ENCODE results near the gene PEAK1.

PEAK1 gene, protein sequence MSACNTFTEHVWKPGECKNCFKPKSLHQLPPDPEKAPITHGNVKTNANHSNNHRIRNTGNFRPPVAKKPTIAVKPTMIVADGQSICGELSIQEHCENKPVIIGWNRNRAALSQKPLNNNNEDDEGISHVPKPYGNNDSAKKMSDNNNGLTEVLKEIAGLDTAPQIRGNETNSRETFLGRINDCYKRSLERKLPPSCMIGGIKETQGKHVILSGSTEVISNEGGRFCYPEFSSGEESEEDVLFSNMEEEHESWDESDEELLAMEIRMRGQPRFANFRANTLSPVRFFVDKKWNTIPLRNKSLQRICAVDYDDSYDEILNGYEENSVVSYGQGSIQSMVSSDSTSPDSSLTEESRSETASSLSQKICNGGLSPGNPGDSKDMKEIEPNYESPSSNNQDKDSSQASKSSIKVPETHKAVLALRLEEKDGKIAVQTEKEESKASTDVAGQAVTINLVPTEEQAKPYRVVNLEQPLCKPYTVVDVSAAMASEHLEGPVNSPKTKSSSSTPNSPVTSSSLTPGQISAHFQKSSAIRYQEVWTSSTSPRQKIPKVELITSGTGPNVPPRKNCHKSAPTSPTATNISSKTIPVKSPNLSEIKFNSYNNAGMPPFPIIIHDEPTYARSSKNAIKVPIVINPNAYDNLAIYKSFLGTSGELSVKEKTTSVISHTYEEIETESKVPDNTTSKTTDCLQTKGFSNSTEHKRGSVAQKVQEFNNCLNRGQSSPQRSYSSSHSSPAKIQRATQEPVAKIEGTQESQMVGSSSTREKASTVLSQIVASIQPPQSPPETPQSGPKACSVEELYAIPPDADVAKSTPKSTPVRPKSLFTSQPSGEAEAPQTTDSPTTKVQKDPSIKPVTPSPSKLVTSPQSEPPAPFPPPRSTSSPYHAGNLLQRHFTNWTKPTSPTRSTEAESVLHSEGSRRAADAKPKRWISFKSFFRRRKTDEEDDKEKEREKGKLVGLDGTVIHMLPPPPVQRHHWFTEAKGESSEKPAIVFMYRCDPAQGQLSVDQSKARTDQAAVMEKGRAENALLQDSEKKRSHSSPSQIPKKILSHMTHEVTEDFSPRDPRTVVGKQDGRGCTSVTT (N-terminal part only)

DNA sequence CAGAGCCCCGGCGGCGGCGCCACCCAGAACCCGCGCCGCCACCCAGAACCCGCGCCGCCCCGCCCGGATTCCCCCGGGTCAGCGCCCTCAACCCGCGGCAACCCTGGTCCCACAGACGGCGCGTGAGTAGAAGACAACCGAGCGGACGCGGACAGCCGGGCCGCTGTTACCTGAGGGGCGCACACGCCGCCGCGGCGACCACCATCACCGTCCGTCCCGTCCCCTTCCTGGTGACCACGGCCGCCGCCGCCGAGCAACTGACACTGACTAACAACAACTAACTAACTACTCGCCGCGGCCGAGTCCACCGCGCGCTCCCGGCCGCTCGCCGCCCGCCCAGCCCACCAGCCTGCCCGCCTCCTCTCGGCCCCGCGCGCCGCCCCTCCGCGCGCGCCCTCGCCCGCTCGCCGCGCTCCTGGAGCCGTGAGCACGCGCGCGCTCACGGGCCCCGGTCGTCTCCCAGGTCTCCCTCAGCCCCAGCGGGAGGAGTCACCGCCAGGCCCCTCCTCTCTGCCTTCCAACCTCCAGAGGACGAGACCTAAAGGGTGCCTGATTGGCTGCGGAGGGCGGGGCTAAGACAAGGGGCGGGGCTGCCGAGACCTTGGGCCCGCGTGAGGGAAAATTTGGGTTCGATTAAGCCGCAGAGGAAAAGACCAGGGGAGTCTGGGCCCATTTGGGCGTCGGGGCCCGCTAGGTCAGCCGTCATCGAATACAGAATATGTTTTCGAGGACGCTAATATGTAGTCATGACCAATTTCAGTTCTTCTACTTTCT, at the start of gene PEAK1:
Gene PEAK1 (minus strand): TSS at position 269 of the 774 bp plus-strand sequence. CDS start 238,178 bp downstream, outside the sequence.
- DNase-seq = peak; percentile 86

DNA sequence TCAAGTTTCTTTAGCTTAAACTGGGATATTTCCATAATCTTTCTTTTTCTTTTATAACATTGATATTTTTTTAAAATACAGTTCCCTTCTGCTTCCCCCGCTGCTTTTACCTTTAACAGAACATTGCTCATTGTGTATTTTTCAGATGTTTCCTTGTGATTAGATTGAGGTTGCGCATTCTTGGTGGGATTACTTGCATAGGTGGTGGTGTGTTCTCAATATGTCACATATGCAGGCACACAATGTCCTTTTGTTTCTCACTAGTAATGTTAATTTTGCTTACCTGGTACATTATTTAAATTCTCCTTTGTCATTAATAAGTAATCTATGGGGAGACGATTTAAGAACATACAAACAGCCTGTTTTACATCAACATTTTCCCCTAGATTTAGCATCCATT, 49.0 kb upstream of the PEAK1 start:
- DNase-seq = no peak

DNA sequence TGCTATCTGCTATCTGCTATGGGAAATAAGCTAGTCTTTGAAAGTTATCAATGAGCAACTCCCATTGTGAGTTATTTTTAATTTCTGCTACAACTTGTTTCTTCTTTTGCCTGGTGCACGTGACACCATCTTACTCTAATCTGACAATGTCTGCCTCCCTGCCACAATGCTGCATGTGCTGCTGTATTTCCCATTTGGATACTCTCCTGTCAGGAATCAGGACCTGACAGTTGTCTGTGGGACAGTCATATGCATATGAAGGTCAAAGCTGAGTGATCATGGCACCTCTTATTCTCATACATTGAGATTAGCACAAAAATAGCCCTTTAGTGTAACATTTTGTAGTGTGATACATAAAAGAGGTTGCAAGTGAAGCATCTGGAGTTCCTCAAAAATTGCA, 46.6 kb upstream of the PEAK1 start:
- DNase-seq = no peak

DNA sequence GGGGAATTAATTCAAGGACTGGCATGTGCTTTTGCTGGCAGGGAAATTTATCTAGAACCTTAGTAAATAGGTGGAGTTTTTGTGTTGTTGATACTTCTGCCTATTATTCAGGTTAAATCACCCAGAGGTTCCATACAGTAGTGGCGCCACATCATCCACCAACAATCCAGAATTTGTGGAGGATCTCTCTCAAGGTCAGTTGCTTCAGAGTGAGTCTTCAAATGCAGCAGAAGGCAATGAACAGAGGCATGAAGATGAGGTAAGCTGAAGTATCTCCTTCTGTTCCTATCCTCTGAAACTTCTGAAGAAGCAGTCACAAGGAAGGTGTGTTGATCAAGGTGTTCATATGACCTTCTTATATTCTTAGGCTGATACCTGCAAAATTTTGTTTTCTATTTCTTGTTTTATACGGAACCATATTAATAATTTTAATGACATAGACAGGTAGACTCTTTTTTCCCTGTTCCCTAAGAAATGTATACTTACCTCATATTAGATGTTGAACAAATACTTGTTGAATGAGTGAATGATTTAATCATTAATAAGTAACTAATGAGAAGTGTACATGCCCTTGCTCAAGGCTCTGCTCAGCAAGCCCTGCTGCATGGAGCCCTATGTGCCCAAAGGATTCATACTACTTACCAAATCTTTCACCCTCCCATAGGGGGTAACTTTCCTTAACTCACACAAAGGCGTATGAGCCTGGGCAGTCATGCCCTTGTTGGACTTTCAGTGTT, 44.4 kb upstream of the PEAK1 start:
- DNase-seq = no peak

DNA sequence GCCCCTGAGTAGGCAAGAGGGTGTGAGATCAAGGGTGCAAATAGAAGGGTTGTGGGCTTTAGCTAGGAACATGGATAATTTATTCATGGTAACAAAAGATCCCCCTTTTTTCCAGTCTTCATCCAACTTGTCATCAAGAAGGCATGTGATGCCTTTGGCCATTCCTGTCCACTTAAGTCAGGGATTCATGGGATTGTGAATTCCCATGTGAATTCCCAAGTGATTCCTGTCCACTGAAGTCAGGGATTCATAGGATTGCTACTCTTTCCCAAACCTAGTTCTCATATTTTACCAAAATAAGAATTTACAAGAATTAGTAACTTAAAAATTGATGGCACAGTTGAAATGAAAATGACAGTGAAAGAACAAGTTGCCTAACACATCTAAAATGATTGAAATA, 41.6 kb upstream of the PEAK1 start:
- no peak for DNase-seq

DNA sequence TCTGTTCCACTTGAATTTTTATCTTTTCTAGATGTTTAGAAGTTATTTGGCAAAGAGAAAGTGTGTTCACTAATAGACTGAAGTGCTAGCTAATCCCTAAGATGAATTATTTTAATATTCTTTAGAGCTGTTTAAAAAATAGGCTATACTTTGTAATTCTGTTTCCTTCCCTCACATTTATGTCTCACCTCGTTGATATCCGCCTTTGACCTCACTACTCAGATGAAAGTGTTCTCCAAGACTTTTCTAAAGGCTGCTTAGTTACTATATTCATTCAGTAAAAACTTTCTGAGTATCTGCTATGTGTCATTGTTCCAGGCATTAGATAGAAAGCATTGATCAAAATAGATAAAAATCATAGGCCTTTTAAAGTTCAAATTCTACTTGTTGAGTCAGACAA, 39.1 kb upstream of the PEAK1 start:
- no peak for DNase-seq

DNA sequence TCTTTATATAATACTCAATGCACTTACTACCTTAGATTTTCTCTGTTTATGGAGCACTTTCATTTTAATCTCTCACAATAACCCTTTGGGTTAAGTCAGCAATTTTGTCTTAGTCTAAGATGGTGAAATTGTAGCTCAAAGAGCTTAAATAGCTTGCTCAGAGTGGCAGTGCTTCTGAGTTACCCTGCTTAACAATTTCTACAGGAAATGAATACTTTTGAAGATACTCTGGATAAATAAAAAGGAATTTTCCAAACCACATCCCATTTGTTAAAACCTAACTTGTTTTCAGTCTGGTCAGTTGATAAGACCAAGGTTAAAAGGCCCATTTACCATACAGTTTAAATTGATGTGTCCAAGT, 38.0 kb upstream of the PEAK1 start:
- no peak for DNase-seq

DNA sequence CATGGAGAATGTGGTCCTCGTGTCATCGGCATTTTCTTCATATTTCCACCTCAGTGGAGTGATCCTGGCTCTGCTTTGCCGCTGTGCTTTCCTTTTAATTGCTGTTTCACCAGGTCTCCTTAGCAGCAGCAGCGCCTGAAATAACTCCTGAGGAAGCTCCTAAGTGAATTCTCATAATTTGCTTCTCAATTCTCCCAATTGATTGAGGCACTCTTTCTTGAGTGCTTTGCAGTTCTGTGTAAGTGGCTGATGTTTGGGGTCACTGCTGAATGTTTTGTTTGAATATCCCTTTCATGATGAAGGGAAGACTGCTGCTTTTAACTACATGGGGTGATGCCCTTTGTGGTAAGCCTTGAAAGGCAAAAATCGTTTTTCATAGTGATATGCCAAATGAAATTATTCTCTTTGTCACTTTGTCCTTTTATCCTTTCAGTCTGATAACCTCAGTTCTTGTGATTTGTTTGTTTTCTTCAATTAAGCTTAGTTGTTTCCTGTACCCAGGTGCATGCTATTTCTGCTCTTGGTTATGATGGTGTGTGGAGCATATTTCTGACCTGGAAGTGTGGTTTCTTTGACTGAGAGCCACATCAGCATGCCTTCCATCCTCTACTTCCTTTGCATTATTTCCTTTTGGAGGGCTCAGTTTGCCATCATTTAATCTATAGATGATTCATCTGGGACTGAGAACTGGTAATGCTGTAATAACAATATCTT, 37.4 kb upstream of the PEAK1 start:
- DNase-seq = no peak

DNA sequence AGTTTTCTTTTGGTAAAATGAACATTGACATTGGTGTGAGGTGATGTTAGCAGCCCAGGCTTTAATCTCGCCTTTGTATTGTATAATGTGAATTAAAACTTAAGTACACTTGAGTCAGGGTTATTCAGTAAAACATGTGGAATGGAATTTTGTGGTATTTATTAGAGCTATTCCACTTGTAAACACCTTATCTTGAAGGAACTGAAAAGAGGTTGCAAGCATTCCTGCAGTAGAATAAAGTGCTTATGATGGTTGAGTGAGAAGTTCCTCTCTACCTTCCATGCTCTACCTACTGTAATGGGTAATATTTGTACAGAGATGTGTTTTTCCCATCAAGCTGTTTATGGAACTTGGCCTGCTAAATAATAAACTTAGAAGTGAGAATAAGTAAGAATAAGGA, 36.8 kb upstream of the PEAK1 start:
- no peak for DNase-seq

DNA sequence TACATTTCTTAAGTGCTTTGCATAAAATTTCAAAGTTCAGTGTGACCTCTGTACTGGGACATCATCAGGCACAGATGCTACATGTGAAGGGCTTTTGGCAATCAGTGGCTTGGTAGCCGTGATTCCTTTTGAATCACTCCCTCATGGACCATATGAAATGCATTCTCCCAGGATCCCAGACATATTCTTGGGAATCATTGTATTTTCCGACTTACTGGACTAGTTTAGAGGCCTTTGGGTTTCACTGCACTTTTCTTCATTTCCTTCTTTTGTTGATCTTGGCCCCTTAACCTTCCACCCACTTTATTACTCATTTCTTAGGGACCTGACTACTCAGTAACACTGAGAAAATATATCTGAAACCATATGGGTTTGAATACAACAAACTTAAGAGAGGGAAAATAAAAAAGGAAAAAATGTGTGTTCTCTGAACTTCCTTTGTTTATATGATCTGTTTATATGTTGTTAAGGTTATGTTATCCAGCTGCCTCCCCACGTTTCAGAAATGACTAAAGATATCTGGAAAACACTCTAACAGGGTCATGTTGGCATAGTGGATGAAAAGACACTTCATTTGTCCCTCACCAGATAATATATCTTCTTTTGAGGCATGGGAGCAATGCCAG, 35.9 kb upstream of the PEAK1 start:
- DNase-seq = no peak

DNA sequence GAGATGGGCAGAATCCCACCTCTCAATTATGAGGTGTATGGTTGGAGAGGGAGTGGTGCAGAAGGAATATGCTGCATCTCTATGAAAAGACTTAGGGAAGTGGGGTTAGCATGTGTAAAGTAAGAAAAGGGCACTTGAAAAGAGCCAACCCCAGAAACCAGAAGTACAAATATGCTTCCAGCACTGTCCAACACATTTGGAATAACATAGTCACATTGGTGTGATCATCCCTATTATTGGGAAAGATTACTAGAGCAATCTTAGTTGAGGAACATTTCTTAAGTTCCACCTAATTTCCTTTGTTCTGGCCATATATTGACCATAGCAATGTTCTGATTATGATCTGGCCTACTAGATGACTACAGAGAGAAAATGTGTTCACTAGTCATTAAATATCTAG, 35.0 kb upstream of the PEAK1 start:
- DNase-seq = no peak

DNA sequence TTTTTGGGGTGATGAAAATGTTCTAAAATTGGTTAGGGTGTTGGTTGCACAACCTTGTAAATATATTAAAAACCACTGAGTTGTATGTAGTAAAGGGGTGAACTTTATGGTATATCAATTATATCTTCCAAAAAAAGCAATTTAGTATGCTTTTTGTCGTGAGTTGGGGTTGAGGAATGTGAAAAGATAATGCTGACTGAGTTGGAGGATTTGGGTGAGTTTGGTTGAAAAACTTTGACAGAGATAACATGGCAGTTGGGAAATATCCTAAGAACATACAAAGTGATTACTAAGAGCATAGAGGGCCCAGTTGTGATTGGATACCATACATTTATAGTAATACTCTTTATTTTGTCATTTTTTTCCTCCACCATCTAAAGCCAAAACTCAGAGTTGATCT, 34.4 kb upstream of the PEAK1 start:
- DNase-seq = no peak

DNA sequence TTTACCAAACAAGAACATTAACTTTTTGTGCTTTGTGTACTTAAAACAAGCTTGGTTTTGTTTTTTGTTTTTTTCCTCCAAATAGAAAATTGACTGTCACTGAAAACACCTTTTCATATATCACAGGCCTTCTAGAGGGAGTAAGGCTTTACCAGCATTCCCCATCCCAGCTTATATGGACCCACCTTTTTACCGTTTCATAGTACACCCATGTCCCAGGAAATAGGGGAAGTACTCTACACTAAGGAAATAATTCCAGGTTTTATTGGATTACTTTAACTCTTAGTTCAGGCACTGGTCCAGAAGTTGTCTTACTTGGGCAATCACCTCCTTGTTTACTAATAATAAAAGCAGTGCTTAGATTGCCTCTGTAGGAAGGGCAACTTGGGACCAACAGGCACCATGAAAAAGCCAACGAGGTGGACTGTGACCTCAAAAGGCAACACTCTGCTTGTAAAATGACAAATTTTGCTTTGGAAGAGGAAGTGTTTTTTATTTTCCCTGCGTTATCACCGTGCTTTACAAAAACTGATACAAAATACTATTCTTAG, 27.0 kb upstream of the PEAK1 start:
- no peak for DNase-seq

DNA sequence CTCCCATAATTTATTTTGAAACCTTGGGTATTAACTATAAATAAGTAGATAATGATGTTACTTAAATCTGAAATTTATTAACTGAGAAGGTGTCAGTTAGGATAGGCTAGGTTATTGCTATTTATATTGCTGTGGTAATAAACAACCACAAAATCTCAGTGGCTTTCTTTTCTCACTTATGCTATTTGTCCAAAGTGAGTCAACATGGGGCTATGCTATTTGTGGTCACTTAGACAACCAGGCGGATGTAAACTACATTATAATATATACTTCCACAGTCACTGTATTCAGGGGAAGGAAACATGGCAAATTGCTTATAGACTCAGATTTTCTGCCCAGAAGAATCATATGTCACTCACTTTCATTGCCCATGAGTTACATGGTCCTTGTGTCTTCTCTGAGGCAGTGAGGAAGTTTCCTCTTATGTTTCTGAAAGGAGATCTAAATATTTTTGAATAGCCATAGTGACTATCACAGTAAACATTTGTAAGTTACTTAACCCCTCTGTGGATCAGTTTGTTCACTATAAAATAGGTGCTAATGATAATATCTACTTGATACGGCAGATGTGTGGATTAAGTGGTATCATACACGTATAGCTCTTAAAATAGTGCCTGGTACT, 20.6 kb upstream of the PEAK1 start:
- no peak for DNase-seq

DNA sequence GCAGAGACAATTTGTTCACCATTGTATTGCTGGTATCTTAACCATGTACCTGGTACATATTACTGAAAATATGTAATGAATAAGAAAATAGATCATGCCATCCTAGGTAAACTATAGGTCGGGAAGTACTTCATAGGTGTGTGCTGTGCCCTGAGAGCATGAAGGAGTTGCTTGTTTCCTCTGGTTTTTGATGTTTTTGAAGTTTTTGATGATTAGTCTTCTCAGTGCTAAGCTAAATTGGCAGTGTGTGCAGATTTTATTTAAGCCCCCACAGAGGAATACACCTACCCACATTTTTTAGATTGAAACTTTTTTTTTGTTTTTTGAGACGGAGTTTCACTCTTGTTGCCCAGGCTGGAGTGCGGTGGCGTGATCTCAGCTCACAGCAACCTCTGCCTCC, 17.4 kb upstream of the PEAK1 start:
- no peak for DNase-seq

DNA sequence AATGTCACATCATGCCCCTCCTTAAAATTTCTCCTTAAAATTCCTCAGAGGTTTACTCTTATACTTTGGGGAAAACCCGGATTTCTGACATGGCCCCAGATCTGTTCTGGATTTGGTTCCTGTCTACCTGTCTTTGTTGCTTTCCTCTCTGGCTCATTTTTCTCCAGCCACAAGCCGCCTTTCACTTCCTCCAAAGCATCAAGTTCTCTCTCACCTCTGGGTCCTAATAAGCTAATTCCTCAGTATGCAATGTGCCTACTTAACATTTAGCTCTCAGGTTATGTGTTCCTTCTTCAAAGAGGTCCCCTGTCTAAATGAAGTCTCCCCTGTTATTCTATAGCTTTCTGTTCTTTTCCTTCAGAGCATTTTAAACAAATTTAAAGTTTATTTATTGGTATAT, 16.9 kb upstream of the PEAK1 start:
- no peak for DNase-seq

DNA sequence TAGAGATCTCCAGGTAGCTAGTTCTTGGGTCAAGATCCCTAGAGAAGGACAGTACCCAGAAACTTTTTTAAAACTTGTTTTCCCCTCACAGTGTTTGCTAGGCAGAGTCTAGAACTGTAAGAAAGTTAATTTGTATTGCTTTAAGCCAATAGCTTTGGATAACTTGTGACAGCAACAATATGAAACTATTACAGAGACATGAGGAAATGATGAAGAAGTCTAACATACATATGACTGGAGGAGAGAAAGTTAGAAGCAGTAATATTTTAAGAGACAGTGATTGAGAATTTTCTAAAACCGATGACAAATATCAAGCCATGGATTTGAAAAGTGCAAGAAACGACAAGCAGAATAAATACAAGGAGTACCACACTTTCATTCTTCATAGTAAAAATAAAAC, 10.7 kb upstream of the PEAK1 start:
- DNase-seq = no peak

DNA sequence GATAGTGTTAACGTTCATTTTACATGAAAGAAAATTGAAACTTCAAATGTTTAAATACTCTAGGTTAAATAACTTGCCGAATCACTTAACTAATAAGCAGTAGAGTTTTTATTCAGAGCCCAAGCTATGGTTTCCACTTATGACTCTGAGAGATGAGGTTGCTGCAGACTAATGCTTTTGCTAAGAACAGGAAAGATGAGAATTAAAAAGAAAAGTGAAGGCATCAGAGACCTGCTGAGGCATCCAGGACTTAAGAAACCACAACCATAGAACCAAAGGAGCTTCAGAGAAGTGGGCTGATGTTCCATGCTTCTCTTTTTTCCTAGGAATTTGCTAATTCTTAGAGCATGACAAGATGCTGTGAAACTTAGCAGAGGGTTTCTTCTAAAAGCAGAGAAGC, 10.3 kb upstream of the PEAK1 start:
- DNase-seq = no peak

DNA sequence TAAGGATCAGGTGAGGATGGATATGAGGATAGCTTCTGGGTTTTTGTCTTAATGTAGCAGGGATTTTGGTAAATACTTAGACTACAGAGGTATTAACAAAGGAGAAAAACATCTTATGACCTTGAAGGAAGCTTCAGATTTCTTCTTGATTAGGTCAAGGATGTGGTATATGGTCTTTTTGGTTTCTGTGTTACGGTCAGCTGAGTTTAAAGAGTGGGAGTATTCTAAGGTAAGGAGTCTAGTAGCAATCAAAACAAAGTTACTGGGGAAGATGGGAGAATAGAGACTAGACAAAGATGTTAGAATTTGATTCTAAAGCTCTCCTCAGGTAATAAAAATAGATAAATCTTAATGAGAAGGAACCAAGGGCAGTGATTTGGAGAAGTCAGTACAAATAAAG, 7.0 kb upstream of the PEAK1 start:
- no peak for DNase-seq

DNA sequence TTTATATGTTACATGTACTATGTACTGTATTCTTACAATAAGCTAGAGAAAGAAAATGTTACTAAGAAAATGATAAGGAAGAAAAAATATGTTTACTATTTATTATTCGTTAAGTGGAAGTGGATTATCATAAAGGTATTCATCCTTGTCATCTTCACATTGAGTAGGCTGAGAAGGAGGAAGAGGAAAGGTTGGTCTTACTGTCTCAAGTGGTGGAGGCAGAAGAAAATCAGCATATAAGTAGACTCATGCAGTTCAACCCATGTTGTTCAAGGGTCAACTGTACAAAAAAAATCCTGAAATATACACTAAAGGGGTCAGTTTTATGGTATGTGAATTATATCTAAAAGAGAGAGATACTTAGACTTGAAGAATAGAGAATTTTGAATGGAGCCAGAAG, 6.5 kb upstream of the PEAK1 start:
- DNase-seq = no peak
